GM21515 (cell line): ENCODE results near the gene VPS13D.
"Not testable (repeated sequence)": the region's sequence is repeated elsewhere in the genome, so short reads cannot be mapped to it uniquely, and the experiment has no call there.

ENCODE experiments used
- ATAC-seq: cut with Tn5 transposase; IDR thresholded peaks from one replicate; pipeline ENCODE4 v1.9.1; 2021; ENCODE audit not compliant: unreplicated experiment

VPS13D gene

DNA sequence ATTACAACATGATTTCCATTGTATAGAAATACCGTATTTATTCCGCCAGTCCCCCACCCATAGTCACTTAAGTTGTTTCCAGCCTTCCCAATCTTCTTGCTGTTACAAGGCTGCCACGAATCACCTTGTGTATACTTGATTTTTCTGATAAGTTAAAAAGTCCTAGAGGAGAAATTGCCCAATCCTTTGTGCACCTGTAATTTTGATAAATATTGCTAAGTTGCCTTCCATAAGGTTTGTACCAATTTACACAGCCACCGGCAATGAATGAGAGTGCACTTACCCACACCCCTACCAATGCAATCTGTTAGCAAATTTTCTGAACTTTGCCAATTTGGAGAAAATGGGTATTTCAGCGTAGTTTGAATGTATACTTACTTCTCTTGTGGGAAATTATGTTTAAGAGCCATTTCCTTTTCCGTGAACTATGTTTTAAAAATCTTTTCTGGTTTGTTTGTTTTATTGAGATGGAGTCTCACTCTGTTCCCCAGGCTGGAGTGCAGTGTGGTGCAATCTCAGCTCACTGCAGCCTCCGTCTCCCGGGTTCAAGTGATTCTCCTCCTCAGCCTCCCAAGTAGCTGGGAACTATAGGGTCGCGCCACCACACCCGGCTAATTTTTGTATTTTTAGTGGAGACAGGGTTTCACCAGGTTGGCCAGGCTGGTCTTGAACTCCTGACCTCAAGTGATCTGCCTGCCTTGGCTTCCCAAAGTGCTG lies 300.8 kb downstream of the VPS13D start:
- ATAC-seq = no peak

- ATAC-seq = no peak
Measured at GRCh38 chr1:12531179-12531499, 301.3 kb downstream of the VPS13D start.

DNA sequence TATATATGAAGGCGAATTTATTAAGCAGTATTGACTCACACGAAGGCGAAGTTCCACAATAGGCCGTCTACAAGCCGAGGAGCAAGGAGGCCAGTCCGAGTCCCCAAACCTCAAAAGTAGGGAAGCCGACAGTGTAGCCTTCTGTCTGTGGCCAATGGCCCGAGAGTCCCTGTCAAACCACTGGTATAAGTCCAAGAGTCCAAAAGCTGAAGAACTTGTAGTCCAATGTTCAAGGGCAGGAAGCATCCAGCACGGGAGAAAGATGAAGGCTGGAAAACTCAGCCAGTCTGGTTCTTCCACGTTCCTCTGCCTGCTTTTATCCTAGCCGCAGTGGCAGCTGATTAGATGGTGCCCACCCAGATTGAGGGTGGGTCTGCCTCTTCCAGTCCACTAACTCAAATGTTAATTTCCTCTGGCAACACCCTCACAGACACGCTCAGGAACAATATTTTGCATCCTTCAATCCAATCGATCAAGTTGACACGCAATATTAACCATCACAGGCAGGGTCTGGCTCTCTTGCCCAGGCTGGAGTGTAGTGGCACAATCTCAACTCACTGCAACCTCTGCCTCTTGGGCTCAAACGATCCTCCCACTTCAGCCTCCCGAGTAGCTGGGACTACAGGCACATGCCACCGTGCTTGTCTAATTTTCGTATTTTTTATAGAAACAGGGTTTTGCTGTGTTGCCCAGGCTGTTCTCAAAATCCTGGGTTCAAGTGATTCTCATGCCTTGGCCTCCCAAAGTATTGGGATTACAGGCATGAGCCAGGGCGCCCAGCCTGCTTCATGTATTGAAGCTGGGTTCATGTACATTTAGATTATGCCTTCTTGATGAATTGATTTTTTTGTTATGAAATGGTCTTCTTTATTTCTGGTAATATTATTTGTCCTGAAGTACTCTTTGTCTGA lies 302.8 kb downstream of the VPS13D start:
- no peak for ATAC-seq

DNA sequence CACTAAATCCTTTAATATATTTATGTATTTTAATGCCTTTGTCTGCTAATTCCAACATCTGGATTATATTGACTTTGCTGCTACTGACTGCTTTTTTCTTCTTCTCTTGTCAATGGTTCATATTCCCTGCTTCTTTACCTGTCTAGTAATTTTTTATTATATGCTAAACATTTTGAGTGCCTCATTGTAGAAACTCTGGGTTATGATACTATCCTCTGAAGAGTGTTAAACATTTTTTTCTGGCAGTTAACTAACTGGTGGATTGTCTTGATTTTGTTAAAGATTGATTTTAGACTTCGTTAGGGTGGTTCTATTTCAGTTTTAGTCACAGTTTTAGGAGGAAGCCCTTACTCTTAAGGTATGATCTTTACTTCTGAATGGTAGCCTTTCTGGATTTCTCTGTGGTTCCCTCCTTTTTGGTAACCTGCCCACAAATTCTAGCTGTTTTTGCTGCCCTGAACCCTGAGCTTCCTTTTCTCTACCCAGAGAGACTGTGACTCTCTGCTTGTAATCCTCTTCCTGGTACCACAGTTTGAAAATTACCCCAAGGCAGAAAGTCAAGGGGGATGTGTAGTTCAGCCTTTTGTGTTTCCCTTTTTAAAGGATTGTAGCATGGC lies 306.3 kb downstream of the VPS13D start:
- ATAC-seq = no peak

GRCh38 chr1:12537294-12537693 lies 307.5 kb downstream of the VPS13D start:
- no peak for ATAC-seq

DNA sequence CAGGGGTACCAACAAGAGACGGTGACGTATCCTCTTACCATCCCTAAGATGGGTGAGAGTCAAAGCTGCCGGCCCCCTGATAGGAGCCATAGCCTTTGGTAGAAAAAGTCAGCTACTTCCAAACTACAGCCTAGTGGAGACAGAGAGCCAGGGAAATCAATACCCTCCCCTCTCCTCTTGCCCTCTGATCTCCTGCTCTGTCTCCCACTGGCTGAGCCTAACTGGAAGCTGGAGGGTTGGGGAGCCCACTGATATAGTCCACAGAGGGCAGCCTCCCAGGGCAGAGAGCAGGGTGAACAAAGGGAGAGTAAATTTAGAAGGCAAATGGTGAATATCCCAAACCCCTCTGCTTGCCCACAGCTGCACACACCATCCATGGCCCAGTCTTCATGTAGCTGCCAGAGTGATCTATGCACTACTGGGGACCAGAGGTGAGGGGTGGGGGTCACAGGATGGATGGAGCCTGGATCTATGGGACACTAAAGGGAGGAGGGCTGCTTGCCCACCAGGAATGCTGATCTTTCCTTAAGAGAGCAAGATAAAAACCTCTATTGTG lies 308.2 kb downstream of the VPS13D start:
- ATAC-seq = no peak

GRCh38 chr1:12538536-12538935 lies 308.7 kb downstream of the VPS13D start:
- not testable (repeated sequence) for ATAC-seq

GRCh38 chr1:12539320-12539704 lies 309.5 kb downstream of the VPS13D start:
- ATAC-seq = no peak

DNA sequence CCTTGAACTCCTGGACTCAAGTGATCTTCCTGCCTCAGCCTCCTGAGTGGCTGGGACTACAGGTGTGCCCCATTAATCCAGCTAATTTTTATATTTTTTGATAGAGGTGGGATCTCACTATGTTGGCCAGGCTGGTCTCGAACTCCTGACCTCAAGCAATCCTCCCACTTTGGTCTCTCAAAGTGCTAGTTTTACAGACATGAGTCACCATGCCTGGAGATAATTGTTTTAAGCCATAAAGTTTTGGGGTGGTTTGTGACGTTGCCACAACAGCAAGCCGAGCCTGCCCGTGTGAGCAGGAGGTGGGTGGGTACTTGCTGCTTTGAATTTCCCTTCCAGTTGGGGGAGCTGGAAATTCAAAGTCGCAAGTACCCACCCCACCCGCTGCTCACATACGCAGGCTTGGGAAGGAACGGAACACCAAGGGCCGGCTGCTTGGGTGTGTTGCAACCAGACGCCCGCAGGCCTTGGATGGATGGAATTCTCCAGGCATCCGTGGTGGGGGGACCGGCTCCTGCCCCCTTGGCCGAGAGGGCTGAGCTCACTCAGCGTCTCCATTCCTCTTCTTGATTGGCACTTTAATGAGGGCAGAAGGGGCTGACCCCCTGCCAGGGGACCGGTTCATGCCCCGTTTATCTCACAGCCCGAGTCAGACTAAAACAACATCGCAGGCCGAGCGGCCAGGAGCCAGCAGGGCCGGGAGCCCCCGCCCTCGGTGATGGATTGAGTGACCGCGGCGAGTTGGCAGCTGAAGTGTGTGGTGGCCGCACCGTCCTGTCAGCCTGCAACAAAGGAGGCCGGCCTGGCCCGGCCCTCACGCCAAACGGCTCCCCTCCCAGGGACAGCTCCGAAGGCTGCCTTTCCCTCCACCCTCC lies 310.1 kb downstream of the VPS13D start:
- no peak for ATAC-seq

DNA sequence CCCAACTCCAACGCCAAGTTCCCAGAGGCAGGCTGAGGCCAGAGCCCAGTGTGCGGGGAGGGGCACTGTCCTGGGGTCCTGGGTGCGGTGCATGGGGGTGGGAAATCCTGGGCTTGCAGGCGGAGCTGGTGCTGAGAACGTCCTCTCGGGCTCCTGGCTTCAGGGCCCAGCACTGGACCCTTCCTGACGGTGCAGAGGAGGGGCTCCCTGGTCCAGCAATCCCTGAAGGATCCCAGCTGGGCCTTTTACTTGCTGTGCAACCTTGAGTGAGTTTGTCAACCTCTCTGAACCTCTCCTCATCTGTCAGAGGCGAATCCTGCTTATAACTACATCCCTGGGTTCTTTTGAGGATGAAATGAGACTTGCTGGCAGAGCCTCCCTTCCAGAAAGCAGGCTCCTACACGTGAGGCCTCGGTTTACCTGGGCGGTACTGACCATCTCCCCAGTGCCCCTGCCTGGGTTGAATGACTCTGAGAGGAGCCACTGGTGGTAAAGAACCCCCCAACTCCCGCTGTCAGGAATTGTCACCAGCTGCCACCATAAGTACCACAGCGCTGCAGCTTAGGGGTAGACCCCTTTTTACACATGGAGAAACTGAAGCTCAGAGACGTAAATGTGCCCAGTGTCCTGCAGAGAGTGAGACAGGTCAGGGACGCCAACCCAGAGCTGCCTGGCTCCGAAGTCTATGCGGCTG lies 310.9 kb downstream of the VPS13D start:
- no peak for ATAC-seq

- no peak for ATAC-seq
Measured at GRCh38 chr1:12541274-12542137, 311.7 kb downstream of the VPS13D start.

- ATAC-seq = no peak
Measured at GRCh38 chr1:12542138-12542465, 312.3 kb downstream of the VPS13D start.

- ATAC-seq = no peak
Measured at GRCh38 chr1:12542616-12543592, 313.1 kb downstream of the VPS13D start.

- ATAC-seq = no peak
Measured at GRCh38 chr1:12543740-12544154, 313.9 kb downstream of the VPS13D start.

DNA sequence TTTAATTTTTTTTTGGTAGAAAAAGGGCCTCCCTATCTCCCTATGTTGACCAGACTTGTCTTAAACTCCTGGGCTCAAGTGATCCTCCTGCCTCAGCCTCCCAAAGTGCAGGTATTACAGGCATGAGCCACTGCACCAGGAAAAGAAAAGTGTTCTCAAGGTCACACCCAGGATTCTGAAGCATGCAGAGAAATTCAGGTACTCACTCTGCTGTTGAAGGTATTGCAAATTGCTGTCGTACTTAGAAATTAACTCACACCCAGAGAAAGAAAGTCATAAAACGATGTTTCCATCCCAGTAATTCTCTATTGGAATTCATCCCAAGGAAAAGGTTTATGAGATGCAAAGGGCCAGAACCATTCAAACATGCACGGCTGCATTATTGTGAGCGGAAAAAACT lies 314.5 kb downstream of the VPS13D start:
- no peak for ATAC-seq

GRCh38 chr1:12544992-12545391 lies 315.2 kb downstream of the VPS13D start:
- no peak for ATAC-seq

DNA sequence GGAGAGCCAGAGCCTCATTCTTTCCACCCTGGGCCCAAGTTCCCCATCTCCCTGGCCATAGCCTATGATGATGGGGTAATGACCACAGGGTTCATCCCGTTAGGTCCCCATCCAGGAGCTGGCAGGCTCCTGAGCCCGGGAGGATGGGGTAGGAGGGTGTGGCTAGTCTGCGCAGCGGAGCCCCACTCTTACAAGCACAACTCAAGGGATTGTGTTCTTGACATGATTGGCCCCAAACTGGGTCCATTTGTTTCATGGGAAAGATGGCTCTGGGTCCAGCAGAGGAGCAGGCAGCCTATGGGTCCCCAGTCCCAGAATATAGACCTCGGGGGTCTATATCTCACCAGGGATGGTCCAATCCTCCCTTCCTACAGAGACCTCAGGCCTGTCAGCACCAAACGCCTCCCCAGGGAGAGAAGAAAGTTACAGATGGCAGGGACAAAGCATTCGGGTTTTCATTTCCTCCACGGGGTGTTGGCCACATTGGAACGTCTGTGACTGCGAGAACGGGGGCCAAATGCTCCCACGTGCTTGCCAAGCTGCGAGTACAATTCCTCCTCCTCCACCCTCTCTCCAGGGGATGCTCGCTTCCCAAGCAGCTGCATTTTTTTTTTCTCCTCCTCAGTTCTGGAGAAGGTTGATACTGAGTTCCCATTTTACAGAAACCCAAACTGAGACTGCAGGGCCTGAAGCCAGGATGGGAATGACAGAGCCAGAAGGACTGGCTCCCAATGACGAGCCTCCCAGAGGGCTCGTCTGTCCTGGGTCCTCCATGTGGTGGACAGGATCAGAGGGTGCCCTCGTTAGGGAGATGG lies 317.1 kb downstream of the VPS13D start:
- ATAC-seq = no peak
